ENCODE measurements around the gene SIGLEC14.

DNA sequence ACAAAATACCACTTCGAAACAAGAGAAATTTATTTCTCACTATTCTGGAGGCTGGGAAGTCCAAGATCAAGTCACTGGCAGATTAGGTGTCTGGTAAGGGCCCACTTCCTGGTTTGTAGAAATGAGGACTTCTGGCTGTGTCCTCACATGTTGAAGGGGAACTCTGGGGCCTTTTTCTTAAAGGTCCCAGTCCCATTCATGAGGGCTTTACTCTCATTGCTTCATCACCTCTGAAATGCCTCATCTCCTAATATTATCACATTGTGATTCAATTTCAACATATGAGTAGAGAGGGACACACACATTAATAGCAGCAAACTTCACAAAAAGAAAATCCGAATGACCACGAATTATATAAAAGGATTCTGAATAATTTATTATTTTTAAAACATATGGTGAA lies 21.6 kb upstream of the SIGLEC14 start:
- TF ChIP-seq POLR2A (IDR thresholded peaks at IDR 0.05; ENCODE audit: extremely low read depth, insufficient read length) (no peak), MYC (IDR thresholded peaks at IDR 0.05; ENCODE audit: low read depth, low read length) (no peak)
- TF ChIP-seq, protein P1, sequence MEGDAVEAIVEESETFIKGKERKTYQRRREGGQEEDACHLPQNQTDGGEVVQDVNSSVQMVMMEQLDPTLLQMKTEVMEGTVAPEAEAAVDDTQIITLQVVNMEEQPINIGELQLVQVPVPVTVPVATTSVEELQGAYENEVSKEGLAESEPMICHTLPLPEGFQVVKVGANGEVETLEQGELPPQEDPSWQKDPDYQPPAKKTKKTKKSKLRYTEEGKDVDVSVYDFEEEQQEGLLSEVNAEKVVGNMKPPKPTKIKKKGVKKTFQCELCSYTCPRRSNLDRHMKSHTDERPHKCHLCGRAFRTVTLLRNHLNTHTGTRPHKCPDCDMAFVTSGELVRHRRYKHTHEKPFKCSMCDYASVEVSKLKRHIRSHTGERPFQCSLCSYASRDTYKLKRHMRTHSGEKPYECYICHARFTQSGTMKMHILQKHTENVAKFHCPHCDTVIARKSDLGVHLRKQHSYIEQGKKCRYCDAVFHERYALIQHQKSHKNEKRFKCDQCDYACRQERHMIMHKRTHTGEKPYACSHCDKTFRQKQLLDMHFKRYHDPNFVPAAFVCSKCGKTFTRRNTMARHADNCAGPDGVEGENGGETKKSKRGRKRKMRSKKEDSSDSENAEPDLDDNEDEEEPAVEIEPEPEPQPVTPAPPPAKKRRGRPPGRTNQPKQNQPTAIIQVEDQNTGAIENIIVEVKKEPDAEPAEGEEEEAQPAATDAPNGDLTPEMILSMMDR (IDR thresholded peaks at IDR 0.05; ENCODE audit: low read depth, low read length), result no peak
